ENCODE measurements around the gene FGF14. TPM values are rescaled to one million over a fixed set of nuclear protein-coding genes. Genes with fewer than 3 reads are reported as not detected.

FGF14 gene
- polyA plus RNA-seq, 1 donor (not counting 4 experiments of a cell fraction or from before 2014, with no cell fraction given), result 0.09 TPM

GRCh38 chr13:102250448-102250847 is 151.4 kb downstream of the FGF14 start:
- no peaks in the 10 kb centered on the region for H3K36me3 ChIP-seq (ENCODE audit: control insufficient read depth in 2 of 2, extremely low read depth in 1 of 2, insufficient read depth in 2 of 2, low read length in 2 of 2)
- no peaks in the 10 kb centered on the region for H3K27me3 ChIP-seq (ENCODE audit: control insufficient read depth, extremely low read depth, insufficient read depth, low read length)
- no peak overlapping the region for H3K4me3 ChIP-seq (ENCODE audit: control insufficient read depth in 2 of 3, extremely low read depth in 1 of 3, insufficient read depth in 2 of 3, low read depth in 1 of 3, low read length in 3 of 3)
- no peak overlapping the region for H2AFZ ChIP-seq (ENCODE audit: control insufficient read depth, low read length)
- DNase-seq (ENCODE audit: low read depth, low spot score) (no peak), FAIRE-seq (no peak)
- H3K27ac ChIP-seq (ENCODE audit: control insufficient read depth, insufficient read depth, low read length), result no peak overlapping the region
- H3K4me1 ChIP-seq (ENCODE audit: control insufficient read depth, extremely low read depth, insufficient read depth, low read length), result no peaks in the 10 kb centered on the region
- no peak overlapping the region for H3K9ac ChIP-seq (ENCODE audit: control insufficient read depth, extremely low read depth, insufficient read depth, low read length)
- H3K9me3 ChIP-seq (ENCODE audit: control insufficient read depth, low read depth, low read length), result no peaks in the 10 kb centered on the region
- no peak for TF ChIP-seq EZH2 (IDR thresholded peaks at IDR 0.05; ENCODE audit: low read length)
- TF ChIP-seq CTCF (optimal IDR thresholded peaks at IDR 0.05 in 1 of 3, IDR thresholded peaks at IDR 0.05 in 1 of 3, conservative IDR thresholded peaks at IDR 0.05 in 1 of 3; ENCODE audit: extremely low read depth in 1 of 3, insufficient read depth in 2 of 3, low read length in 3 of 3), result no peak
- no peaks in the 10 kb centered on the region for H3K79me2 ChIP-seq (ENCODE audit: control insufficient read depth, insufficient read depth, low read length)
- dilution Hi-C loops (cut with MboI; ENCODE audit: extremely low pct_ligation_motif_present, low sequenced_read_pairs), result no loop called here
- H3K4me2 ChIP-seq (ENCODE audit: control insufficient read depth, extremely low read depth, insufficient read depth, low read depth, low read length), result no peak overlapping the region
- no peaks in the 10 kb centered on the region for H3K9me1 ChIP-seq (ENCODE audit: control insufficient read depth, extremely low read depth, insufficient read depth, low read length)
- no peaks in the 10 kb centered on the region for H4K20me1 ChIP-seq (ENCODE audit: control insufficient read depth, extremely low read depth, insufficient read depth, low read length)

- dilution Hi-C loops (cut with MboI; ENCODE audit: extremely low pct_ligation_motif_present, low sequenced_read_pairs), result no loop called here
- no peaks in the 10 kb centered on the region for H3K4me1 ChIP-seq (ENCODE audit: control insufficient read depth, extremely low read depth, insufficient read depth, low read length)
- H3K9me3 ChIP-seq (ENCODE audit: control insufficient read depth, low read depth, low read length), result no peaks in the 10 kb centered on the region
- no peak for DNase-seq (ENCODE audit: low read depth, low spot score)
- no peaks in the 10 kb centered on the region for H3K27me3 ChIP-seq (ENCODE audit: control insufficient read depth, extremely low read depth, insufficient read depth, low read length)
- H3K79me2 ChIP-seq (ENCODE audit: control insufficient read depth, insufficient read depth, low read length), result no peaks in the 10 kb centered on the region
- no peak overlapping the region for H3K9ac ChIP-seq (ENCODE audit: control insufficient read depth, extremely low read depth, insufficient read depth, low read length)
- H3K36me3 ChIP-seq (ENCODE audit: control insufficient read depth in 2 of 2, extremely low read depth in 1 of 2, insufficient read depth in 2 of 2, low read length in 2 of 2), result no peaks in the 10 kb centered on the region
- no peak overlapping the region for H3K4me3 ChIP-seq (ENCODE audit: control insufficient read depth in 2 of 3, extremely low read depth in 1 of 3, insufficient read depth in 2 of 3, low read depth in 1 of 3, low read length in 3 of 3)
- H3K4me2 ChIP-seq (ENCODE audit: control insufficient read depth, extremely low read depth, insufficient read depth, low read depth, low read length), result no peak overlapping the region
- H3K27ac ChIP-seq (ENCODE audit: control insufficient read depth, insufficient read depth, low read length), result no peak overlapping the region
- no peak overlapping the region for H2AFZ ChIP-seq (ENCODE audit: control insufficient read depth, low read length)
- FAIRE-seq, result no peak
- H4K20me1 ChIP-seq (ENCODE audit: control insufficient read depth, extremely low read depth, insufficient read depth, low read length), result no peaks in the 10 kb centered on the region
- H3K9me1 ChIP-seq (ENCODE audit: control insufficient read depth, extremely low read depth, insufficient read depth, low read length), result no peaks in the 10 kb centered on the region
- TF ChIP-seq CTCF (optimal IDR thresholded peaks at IDR 0.05 in 1 of 3, IDR thresholded peaks at IDR 0.05 in 1 of 3, conservative IDR thresholded peaks at IDR 0.05 in 1 of 3; ENCODE audit: extremely low read depth in 1 of 3, insufficient read depth in 2 of 3, low read length in 3 of 3) (no peak), EZH2 (IDR thresholded peaks at IDR 0.05; ENCODE audit: low read length) (no peak)
Measured at GRCh38 chr13:102244607-102245227, 157.1 kb downstream of the FGF14 start.

Data from keratinocyte (primary cell).